Fibroblast of villous mesenchyme (primary cell): Measurements from ENCODE around the gene LRP1B. TPM values are rescaled to one million over a fixed set of nuclear protein-coding genes. Genes with fewer than 3 reads are reported as not detected.

Experiments used
- DNase-seq: peaks from one replicate; pipeline ENCODE4 v3.0.0-alpha.2; 2010; ENCODE audit warnings: low read depth
- H3K4me3 ChIP-seq: 2 replicates; pipeline ENCODE4 v1.5.1; 2011; ENCODE audit warnings: low read depth, mild to moderate bottlenecking, low read length
- total RNA-seq: library from RNA; depleted of rRNA; stranded (reverse); fragments of >200 nt; gene quantifications from 2 replicates; pipeline ENCODE4 v1.2.3, GENCODE V29; 2012
- TF ChIP-seq, protein P1 (sequence below): IDR thresholded peaks from 2 replicates; pipeline ENCODE4 v1.5.1; 2012; ENCODE audit warnings: low read depth, mild to moderate bottlenecking, low read length; ENCODE audit not compliant: insufficient read depth

The LRP1B gene
- total RNA-seq, 1 donor: 2.2 TPM

DNA sequence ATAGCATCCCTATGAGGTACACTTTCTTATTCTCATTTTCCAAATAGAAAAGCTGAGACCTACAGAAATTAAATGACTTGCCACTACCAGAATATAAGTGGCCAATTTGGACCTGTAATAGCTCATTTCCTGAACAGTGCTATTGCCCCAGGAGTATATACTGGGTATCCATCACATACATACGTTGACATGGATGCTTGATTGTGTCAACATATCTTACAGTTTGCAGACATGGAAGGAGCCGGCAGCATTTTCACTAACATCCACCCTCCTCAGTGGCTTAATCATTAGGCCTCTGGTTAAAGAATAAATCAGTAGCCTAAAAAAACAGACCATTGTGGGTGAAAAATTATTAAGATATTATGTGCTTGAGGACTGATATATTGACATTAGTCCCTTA, 829.3 kb downstream of the LRP1B start:
- TF ChIP-seq, protein P1, sequence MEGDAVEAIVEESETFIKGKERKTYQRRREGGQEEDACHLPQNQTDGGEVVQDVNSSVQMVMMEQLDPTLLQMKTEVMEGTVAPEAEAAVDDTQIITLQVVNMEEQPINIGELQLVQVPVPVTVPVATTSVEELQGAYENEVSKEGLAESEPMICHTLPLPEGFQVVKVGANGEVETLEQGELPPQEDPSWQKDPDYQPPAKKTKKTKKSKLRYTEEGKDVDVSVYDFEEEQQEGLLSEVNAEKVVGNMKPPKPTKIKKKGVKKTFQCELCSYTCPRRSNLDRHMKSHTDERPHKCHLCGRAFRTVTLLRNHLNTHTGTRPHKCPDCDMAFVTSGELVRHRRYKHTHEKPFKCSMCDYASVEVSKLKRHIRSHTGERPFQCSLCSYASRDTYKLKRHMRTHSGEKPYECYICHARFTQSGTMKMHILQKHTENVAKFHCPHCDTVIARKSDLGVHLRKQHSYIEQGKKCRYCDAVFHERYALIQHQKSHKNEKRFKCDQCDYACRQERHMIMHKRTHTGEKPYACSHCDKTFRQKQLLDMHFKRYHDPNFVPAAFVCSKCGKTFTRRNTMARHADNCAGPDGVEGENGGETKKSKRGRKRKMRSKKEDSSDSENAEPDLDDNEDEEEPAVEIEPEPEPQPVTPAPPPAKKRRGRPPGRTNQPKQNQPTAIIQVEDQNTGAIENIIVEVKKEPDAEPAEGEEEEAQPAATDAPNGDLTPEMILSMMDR: no peak
- H3K4me3 ChIP-seq: no peak overlapping the region
- no peak for DNase-seq

DNA sequence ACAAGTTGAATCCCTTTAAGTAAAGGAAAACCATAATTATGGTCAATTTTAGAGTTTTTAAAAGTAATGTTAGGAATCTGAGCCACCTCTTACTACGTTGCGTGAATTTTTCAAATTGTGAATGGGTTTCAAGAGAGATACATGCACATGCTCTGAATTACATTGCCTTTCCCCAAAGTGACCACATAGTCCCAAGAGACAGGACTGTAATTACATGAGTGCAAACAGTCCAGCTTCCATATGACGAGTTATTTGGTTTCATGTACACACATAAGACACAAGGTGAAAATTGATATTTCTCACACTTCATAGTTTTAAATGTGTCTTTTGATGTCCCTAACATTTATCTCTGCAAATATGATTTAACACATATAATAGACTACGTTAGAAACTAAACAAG, 850.8 kb downstream of the LRP1B start:
- DNase-seq: no peak
- no peak overlapping the region for H3K4me3 ChIP-seq
- TF ChIP-seq, protein P1: no peak

GRCh38 chr2:141271346-141271745, 859.5 kb downstream of the LRP1B start:
- TF ChIP-seq, protein P1: no peak
- DNase-seq: no peak
- H3K4me3 ChIP-seq: no peak overlapping the region

- DNase-seq: no peak
Measured at GRCh38 chr2:141264848-141265247, 866.0 kb downstream of the LRP1B start.

DNA sequence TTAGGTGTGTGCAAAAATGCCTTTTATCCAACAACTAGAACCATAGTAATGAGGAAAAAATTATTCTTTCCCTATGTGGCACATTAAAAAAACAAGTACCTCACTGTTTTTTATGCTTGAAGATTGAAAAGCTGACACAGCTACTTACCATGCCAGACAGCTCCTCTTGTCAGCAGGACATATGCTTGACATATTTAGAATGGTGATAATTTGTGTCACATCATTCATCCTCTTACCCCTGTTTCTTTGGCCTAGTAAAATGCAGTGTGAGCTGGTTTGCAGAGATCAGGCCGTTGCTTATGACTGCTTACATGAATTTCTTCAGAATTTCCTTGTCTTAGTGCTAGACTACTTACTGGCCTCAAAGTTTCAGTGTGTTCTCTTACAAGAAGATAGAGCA, 869.9 kb downstream of the LRP1B start:
- no peak for DNase-seq
- H3K4me3 ChIP-seq: no peak overlapping the region
- TF ChIP-seq, protein P1: no peak

More at GRCh38 chr2:141264848-141265247, 866.0 kb downstream of the LRP1B start:
- TF ChIP-seq, protein P1: no peak
- H3K4me3 ChIP-seq: no peak overlapping the region

GRCh38 chr2:141259683-141260082, 871.1 kb downstream of the LRP1B start:
- DNase-seq: no peak
- TF ChIP-seq, protein P1: no peak

DNA sequence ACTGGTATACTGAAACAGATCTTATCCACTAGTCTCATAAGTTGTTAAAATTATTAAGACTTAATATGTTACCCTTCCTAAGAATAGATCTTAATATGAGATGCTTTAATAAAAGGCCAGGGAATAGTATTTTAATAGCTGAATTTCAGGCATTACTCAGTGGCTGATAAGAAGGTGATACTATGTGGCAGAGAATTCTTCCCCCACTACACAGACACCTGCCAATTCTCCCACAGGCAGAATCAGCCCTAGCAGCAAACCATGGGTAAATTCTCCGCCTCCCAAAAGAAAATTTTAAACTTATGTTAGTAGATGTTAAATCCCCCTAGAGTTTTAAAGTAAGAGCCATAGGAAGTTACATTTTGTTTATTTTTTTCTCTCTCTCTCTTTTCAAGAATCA, 888.8 kb downstream of the LRP1B start:
- no peak overlapping the region for H3K4me3 ChIP-seq
- DNase-seq: no peak
- TF ChIP-seq, protein P1: no peak

More at GRCh38 chr2:141259683-141260082, 871.1 kb downstream of the LRP1B start:
- no peak overlapping the region for H3K4me3 ChIP-seq
